GM12878 (cell line): ENCODE results near the gene LCE6A. TPM values are rescaled to one million over a fixed set of nuclear protein-coding genes. Genes with fewer than 3 reads are reported as not detected.

Experiments used
- ATAC-seq: fragments of 200-7000 bp; cut with Tn5 transposase; 3 replicates; pipeline ENCODE4 v1.9.1; 2020; ENCODE audit warnings: mild to moderate bottlenecking, moderate library complexity
- BruUV-seq: library from RNA; stranded (reverse); fragments of 400-500 nt; replicated peaks from 2 replicates; lab custom pipeline; 2021; lab: Mats Ljungman, UMichigan
- CTCF ChIA-PET: fragments of 300-600 bp; sonication (Branson Sonifier 250); formaldehyde crosslinking; extraction: SDS; loops from one replicate; lab custom pipeline; 2021; ENCODE audit warnings: inconsistent platforms; lab: Yijun Ruan, JAX
- POLR2A ChIA-PET: fragments of 350-600 bp; formaldehyde crosslinking; extraction: SDS; loops from one replicate; lab custom pipeline; 2021; ENCODE audit warnings: inconsistent platforms; lab: Charles Lee
- RAD21 ChIA-PET: fragments of 300-600 bp; sonication (Branson Sonifier 250); formaldehyde crosslinking; loops from one replicate; lab custom pipeline; 2023; ENCODE audit warnings: antibody characterized with exemption; ENCODE audit not compliant: unreplicated experiment; lab: Charles Lee
- SMC1A ChIA-PET: fragments of 300-600 bp; sonication (Branson Sonifier 250); formaldehyde crosslinking; loops from one replicate; lab custom pipeline; 2023; ENCODE audit not compliant: unreplicated experiment, uncharacterized antibody; lab: Charles Lee
- DNase-seq: peaks from one replicate; pipeline ENCODE4 v3.0.0-alpha.2; 2011; ENCODE audit warnings: low read depth, low spot score
- FAIRE-seq: peaks from 3 replicates; lab custom pipeline; 2011; peaks lifted over from hg19 to GRCh38; lab: Jason Lieb, UNC
- H2AFZ ChIP-seq: 2 replicates; pipeline ENCODE4 v1.6.0; 2011; ENCODE audit warnings: low read depth, low read length, control low read depth; ENCODE audit not compliant: control insufficient read depth
- H3K27ac ChIP-seq: 2 replicates; pipeline ENCODE4 v1.5.1; 2011; ENCODE audit warnings: control low read depth; ENCODE audit not compliant: control insufficient read depth, insufficient read depth
- H3K27me3 ChIP-seq, 2 experiments: replicated peaks in 1 of 2; 2 replicates each; pipeline versions ENCODE4 v1.6.0 to v1.6.1; 2011; ENCODE audit warnings: low read length in 1 of 2; ENCODE audit not compliant: control insufficient read depth in 2 of 2, insufficient read depth in 2 of 2
- H3K36me3 ChIP-seq, 2 experiments: 2 replicates each; pipeline ENCODE4 v1.5.1; 2011; ENCODE audit warnings: low read length in 1 of 2; ENCODE audit not compliant: control insufficient read depth in 2 of 2, insufficient read depth in 2 of 2
- H3K4me1 ChIP-seq: 2 replicates; pipeline ENCODE4 v1.6.1; 2011; ENCODE audit warnings: mild to moderate bottlenecking, low read length, moderate library complexity, mixed read lengths; ENCODE audit not compliant: control insufficient read depth, insufficient read depth
- H3K4me2 ChIP-seq: 2 replicates; pipeline ENCODE4 v1.6.0; 2011; ENCODE audit warnings: control low read depth; ENCODE audit not compliant: control insufficient read depth, insufficient read depth
- H3K4me3 ChIP-seq: fragments of 200-600 bp; sonication (generic); 2 replicates; pipeline ENCODE4 v1.5.1; 2016
- H3K79me2 ChIP-seq: 2 replicates; pipeline ENCODE4 v1.6.0; 2011; ENCODE audit warnings: low read length; ENCODE audit not compliant: control insufficient read depth, insufficient read depth
- H3K9ac ChIP-seq: 2 replicates; pipeline ENCODE4 v1.8.0; 2011; ENCODE audit warnings: low read length, control low read depth, mixed read lengths; ENCODE audit not compliant: control insufficient read depth, insufficient read depth
- H3K9me3 ChIP-seq: replicated peaks from 3 replicates; pipeline ENCODE4 v1.5.1; 2011; ENCODE audit warnings: mild to moderate bottlenecking, low read length; ENCODE audit not compliant: control insufficient read depth, insufficient read depth
- H4K20me1 ChIP-seq: 2 replicates; pipeline ENCODE4 v1.6.0; 2011; ENCODE audit not compliant: control insufficient read depth, insufficient read depth
- BCLAF1 ChIP-seq: fragments of 450-650 bp; IDR thresholded peaks from 2 replicates; pipeline ENCODE4 v1.6.1; 2017; ENCODE audit warnings: antibody characterized with exemption, mild to moderate bottlenecking, moderate library complexity
- CBFB ChIP-seq: IDR thresholded peaks from 2 replicates; pipeline ENCODE4 v1.6.1; 2016; ENCODE audit warnings: antibody characterized with exemption, low read depth
- CBX3 ChIP-seq: fragments of 200-600 bp; sonication (generic); IDR thresholded peaks from 2 replicates; pipeline ENCODE4 v1.6.1; 2016; ENCODE audit warnings: low read depth, borderline replicate concordance
- CHD2 ChIP-seq: IDR thresholded peaks from 2 replicates; pipeline ENCODE4 v1.6.1; 2011; ENCODE audit warnings: low read depth, low read length, improper control_type of control experiment, borderline replicate concordance
- DPF2 ChIP-seq: fragments of 450-650 bp; IDR thresholded peaks from 2 replicates; pipeline ENCODE4 v1.6.1; 2017; ENCODE audit warnings: mild to moderate bottlenecking
- EZH2 ChIP-seq: IDR thresholded peaks from 2 replicates; pipeline ENCODE4 v1.6.1; 2012; ENCODE audit warnings: low read depth, mild to moderate bottlenecking, control low read depth, inconsistent platforms, low read length, borderline replicate concordance; ENCODE audit not compliant: control insufficient read depth
- IKZF2 ChIP-seq, 2 experiments: fragments of 450-650 bp; IDR thresholded peaks; 2 replicates each; pipeline ENCODE4 v1.6.1; 2017; ENCODE audit warnings: mild to moderate bottlenecking in 2 of 2, moderate library complexity in 2 of 2
- IRF3 ChIP-seq: fragments of 450-650 bp; IDR thresholded peaks from 2 replicates; pipeline ENCODE4 v1.6.1; 2014; ENCODE audit warnings: mild to moderate bottlenecking
- JUNB ChIP-seq: IDR thresholded peaks from 2 replicates; pipeline ENCODE4 v1.6.1; 2016; ENCODE audit warnings: antibody characterized with exemption, mild to moderate bottlenecking
- JUND ChIP-seq: IDR thresholded peaks from 2 replicates; pipeline ENCODE4 v1.6.1; 2012; ENCODE audit warnings: low read depth, mild to moderate bottlenecking, low read length, improper control_type of control experiment, moderate library complexity
- PAX8 ChIP-seq: fragments of 450-650 bp; IDR thresholded peaks from 2 replicates; pipeline ENCODE4 v1.6.1; 2017; ENCODE audit warnings: mild to moderate bottlenecking, moderate library complexity
- RB1 ChIP-seq: fragments of 450-650 bp; formaldehyde crosslinking; IDR thresholded peaks from 2 replicates; pipeline ENCODE4 v1.6.1; 2017; ENCODE audit warnings: mild to moderate bottlenecking, borderline replicate concordance
- RUNX3 ChIP-seq: IDR thresholded peaks from 2 replicates; pipeline ENCODE4 v1.6.1; 2012; ENCODE audit warnings: low read length, inconsistent platforms
- STAT1 ChIP-seq: fragments of 450-650 bp; conservative IDR thresholded peaks from 2 replicates; pipeline ENCODE4 v1.6.1; 2014; ENCODE audit warnings: antibody characterized with exemption, mild to moderate bottlenecking
- SUZ12 ChIP-seq: fragments of 200-600 bp; sonication (generic); IDR thresholded peaks from one replicate; pipeline ENCODE4 v1.6.1; 2018; ENCODE audit warnings: antibody characterized with exemption, mild to moderate bottlenecking; ENCODE audit not compliant: unreplicated experiment
- in situ Hi-C: fragments of 300-500 bp; cut with MboI; formaldehyde crosslinking; loops from 9 replicates; pipeline ENCODE4 v1.14.3; 2018; ENCODE audit warnings: mixed read lengths
- intact Hi-C: fragments of 100-400 bp; cut with micrococcal nuclease; formaldehyde crosslinking; loops from one replicate; pipeline ENCODE4 v1.14.2; 2022; ENCODE audit not compliant: unreplicated experiment
- polyA plus RNA-seq, 11 experiments: library from polyadenylated mRNA; depleted of rRNA in 4 of 11; unstranded in 6 of 11; stranded (reverse) in 5 of 11; fragments of >200 nt; fragmentation: Nextera tagmentation in 4 of 11; fragmentation: Illumina TruSeq in 1 of 11; extraction: Ambion mirVana in 4 of 11; extraction: Trizol in 1 of 11; gene quantifications; 1 replicate in 1 of 11; 2 replicates in 10 of 11; pipeline versions ENCODE4 v1.2.1 to v1.2.3, GENCODE V29; 2011 to 2016; ENCODE audit warnings: inconsistent platforms in 2 of 11, missing spikeins in 2 of 11, low read depth in 1 of 11
- total RNA-seq, 4 experiments: library from RNA; depleted of rRNA in 3 of 4; stranded (reverse); fragments of >200 nt in 3 of 4; fragmentation: Illumina TruSeq in 1 of 4; extraction: Trizol in 1 of 4; gene quantifications; 2 replicates each; pipeline versions ENCODE4 v1.2.1 to v1.2.3, GENCODE V29; 2013 to 2021

Gene LCE6A
- total and polyA plus RNA-seq, 10 of the 15 experiments (the other 5 are each of a cell fraction or from before 2014, with no cell fraction given), result 0.45 TPM; not detected in 9

- TF ChIP-seq IRF3 (no peak), JUND (no peak), RB1 (no peak), DPF2 (no peak), PAX8 (no peak), CBX3 (no peak), RUNX3 (no peak)
Measured at GRCh38 chr1:152878042-152878441, 35.4 kb downstream of the LCE6A start, which contains the start of gene SMCP (continued).

DNA sequence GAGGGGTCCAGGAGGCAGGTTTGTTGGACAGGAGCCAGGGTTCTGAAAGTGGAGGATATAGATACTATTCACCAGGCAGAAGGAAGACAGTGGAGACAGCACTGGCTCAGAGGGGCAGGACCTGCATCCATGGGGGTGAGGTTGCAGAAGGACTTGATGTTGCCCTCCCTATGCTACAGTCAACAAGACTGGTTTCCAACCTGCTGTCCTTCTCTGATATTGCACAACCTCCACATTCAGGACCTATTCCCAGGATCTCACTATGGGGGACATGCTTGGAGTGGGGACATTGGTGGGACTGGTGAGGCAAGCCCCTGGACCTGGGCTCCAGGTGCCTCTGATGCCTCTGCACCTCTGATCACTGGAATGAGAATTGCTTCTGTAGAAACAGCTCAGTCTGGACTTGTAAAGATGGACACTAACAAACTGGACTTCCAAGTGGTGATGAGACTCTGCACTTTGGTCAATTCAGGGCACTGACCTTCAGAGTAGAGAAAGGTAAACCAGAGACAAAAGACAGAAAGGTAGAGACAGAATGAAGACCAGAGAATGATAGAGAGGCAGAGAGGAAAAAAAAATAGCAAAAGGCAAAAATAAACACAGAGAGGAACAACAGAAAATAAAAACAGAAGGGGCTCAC lies 37.0 kb downstream of the LCE6A start:
- in situ Hi-C loops, result loop anchor here (10.0 kb wide), 1 partner anchor 315 kb away; no protein-coding TSS in a partner anchor
- intact Hi-C loops, result loop anchor here (10.0 kb wide), 1 partner anchor 155 kb away; the partner anchor contains the start of gene SPRR1B
- Histone ChIP-seq H3K79me2 (no peaks in the 10 kb centered on the region), H3K4me1 (peaks cover 37% of the 10 kb centered on the region)
- SMC1A ChIA-PET, result interaction anchor here (0.7 to 2.0 kb wide), 4 partner anchors 11 to 313 kb away, joined by 3 to 6 read pairs (median 4); no protein-coding TSS in a partner anchor
- TF ChIP-seq CHD2, result no peak
- no peak for TF ChIP-seq JUNB
- TF ChIP-seq CBFB, result no peak
- no peak for TF ChIP-seq IKZF2 (IDR thresholded peaks at IDR 0.05)
- TF ChIP-seq SUZ12, result no peak
- no peak for TF ChIP-seq STAT1
- no peak for TF ChIP-seq EZH2
- TF ChIP-seq BCLAF1, result no peak
- TF ChIP-seq, all 136 proteins: peak for 0
- BruUV-seq, result no TSS peak
- ATAC-seq (no peak), DNase-seq (no peak), FAIRE-seq (no peak)
- Histone ChIP-seq H2AFZ (peak overlapping the region; percentile 74), H4K20me1 (no peaks in the 10 kb centered on the region), H3K9ac (no peak overlapping the region), H3K4me3 (no peak overlapping the region), H3K9me3 (no peaks in the 10 kb centered on the region), H3K36me3 (no peaks in the 10 kb centered on the region), H3K4me2 (peak overlapping the region; percentile 60), H3K27ac (peak overlapping the region; percentile 57), H3K27me3 (no peaks in the 10 kb centered on the region)
- ChIA-PET CTCF (interaction anchor here (1.5 to 4.3 kb wide), 7 partner anchors 9 to 313 kb away, joined by 3 to 38 read pairs (median 18); no protein-coding TSS in a partner anchor), POLR2A (interaction anchor here (0.5 kb wide), 3 partner anchors 32 to 772 kb away, joined by 3 to 7 read pairs (median 5); no protein-coding TSS in a partner anchor), RAD21 (interaction anchor here (0.8 to 2.4 kb wide), 5 partner anchors 29 to 313 kb away, joined by 3 to 12 read pairs (median 3); partner anchors contain the start of gene IVL)
